Effector memory CD8-positive, alpha-beta T cell (primary cell): ENCODE measurements around the gene RTL1.

Source experiments
- ATAC-seq: fragments of 150-1000 bp; cut with Tn5 transposase; replicated peaks from 2 replicates; pipeline ENCODE4 v1.10.0; 2021; ENCODE audit warnings: mild to moderate bottlenecking, moderate library complexity
- DNase-seq, 3 experiments: peaks; one replicate each; pipeline ENCODE4 v3.0.0; 2021
- H3K27ac Mint-ChIP-seq, 2 donors: one replicate each; pipeline ENCODE4 v1.8.0; 2022; ENCODE audit warnings: mild to moderate bottlenecking in 2 of 2, mixed read lengths in 2 of 2, moderate library complexity in 2 of 2
- H3K27me3 Mint-ChIP-seq, 2 donors: one replicate each; pipeline ENCODE4 v1.8.0; 2022; ENCODE audit warnings: mixed read lengths in 2 of 2
- H3K36me3 Mint-ChIP-seq: one replicate; pipeline ENCODE4 v1.8.0; 2022; ENCODE audit warnings: mild to moderate bottlenecking, moderate library complexity, mixed read lengths; ENCODE audit not compliant: insufficient read depth
- H3K4me1 Mint-ChIP-seq, 2 donors: one replicate each; pipeline ENCODE4 v1.8.0; 2022; ENCODE audit warnings: low read depth in 2 of 2, mixed read lengths in 2 of 2
- H3K4me3 Mint-ChIP-seq, 2 donors: one replicate each; pipeline ENCODE4 v1.8.0; 2022; ENCODE audit warnings: mild to moderate bottlenecking in 2 of 2, mixed read lengths in 2 of 2, moderate library complexity in 2 of 2
- H3K9me3 Mint-ChIP-seq, 2 donors: one replicate each; pipeline ENCODE4 v1.8.0; 2022; ENCODE audit warnings: mixed read lengths in 2 of 2

Gene RTL1

GRCh38 chr14:100872259-100873095 is 31.0 kb downstream of the RTL1 start:
- peaks cover under 1 to 11% of the 10 kb centered on the region in 2 donors for H3K27me3 Mint-ChIP-seq
- no peak overlapping the region for H3K4me3 Mint-ChIP-seq
- DNase-seq (no peak), ATAC-seq (no peak)
- H3K27ac Mint-ChIP-seq = no peak overlapping the region
- H3K9me3 Mint-ChIP-seq = no peaks in the 10 kb centered on the region
- no peaks in the 10 kb centered on the region for H3K4me1 Mint-ChIP-seq
- no peaks in the 10 kb centered on the region for H3K36me3 Mint-ChIP-seq

DNA sequence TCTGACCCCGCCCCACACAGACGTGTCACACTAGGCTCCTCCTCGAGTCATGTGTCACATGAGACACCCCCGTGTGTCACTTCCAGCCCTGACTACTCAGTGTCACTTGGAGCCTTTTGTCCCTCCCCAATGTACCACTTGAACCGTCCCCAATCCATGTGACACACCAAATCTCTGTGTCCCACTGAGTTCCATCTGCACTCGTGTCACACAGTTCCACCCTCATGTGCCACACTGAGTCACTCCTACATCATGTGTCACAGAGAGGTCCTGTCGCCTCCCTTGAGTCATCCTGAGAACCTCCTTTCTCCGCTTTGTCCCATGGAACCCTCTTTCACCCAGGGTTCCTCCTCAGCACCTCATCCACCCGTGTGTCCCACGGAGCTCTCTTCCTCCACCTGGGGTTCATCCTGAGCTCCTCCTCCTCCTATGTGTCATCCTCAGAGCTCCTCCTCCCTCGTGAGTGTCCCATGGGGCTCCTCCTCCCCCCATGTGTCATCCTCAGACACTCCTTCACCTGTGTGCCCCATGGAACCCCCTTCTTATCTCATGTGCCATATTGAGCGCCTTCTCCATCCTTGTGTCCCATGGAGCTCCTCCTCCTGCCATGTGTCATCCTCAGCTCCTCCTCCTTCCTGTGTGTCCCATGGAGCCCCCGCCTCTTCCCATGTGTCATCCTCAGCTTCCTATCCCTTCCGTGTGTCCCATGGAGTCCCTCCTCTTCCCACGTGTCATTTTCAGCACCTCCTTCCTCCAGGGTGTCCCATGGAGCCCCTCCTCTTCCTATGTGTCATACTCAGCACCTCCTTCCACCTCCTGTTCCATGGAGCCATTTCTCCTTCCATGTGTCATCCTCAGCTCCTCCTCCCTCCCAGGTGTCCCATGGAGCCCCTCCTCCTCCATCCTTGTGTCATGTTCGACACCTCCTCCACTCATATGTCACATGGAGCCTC is 32.0 kb downstream of the RTL1 start:
- Mint-ChIP-seq H3K4me3 (no peak overlapping the region), H3K27ac (no peak overlapping the region), H3K27me3 (peaks cover 0 to 16% of the 10 kb centered on the region in 2 donors), H3K9me3 (no peaks in the 10 kb centered on the region), H3K4me1 (no peaks in the 10 kb centered on the region), H3K36me3 (no peaks in the 10 kb centered on the region)
- DNase-seq (no peak), ATAC-seq (no peak)

- Mint-ChIP-seq H3K36me3 (no peaks in the 10 kb centered on the region), H3K27ac (no peak overlapping the region), H3K27me3 (peaks cover 0 to 7% of the 10 kb centered on the region in 2 donors), H3K4me1 (no peaks in the 10 kb centered on the region), H3K9me3 (no peaks in the 10 kb centered on the region), H3K4me3 (no peak overlapping the region)
- DNase-seq = no peak
- no peak for ATAC-seq
These were observed 34.7 kb downstream of the RTL1 start for GRCh38 chr14:100868621-100869370.

DNA sequence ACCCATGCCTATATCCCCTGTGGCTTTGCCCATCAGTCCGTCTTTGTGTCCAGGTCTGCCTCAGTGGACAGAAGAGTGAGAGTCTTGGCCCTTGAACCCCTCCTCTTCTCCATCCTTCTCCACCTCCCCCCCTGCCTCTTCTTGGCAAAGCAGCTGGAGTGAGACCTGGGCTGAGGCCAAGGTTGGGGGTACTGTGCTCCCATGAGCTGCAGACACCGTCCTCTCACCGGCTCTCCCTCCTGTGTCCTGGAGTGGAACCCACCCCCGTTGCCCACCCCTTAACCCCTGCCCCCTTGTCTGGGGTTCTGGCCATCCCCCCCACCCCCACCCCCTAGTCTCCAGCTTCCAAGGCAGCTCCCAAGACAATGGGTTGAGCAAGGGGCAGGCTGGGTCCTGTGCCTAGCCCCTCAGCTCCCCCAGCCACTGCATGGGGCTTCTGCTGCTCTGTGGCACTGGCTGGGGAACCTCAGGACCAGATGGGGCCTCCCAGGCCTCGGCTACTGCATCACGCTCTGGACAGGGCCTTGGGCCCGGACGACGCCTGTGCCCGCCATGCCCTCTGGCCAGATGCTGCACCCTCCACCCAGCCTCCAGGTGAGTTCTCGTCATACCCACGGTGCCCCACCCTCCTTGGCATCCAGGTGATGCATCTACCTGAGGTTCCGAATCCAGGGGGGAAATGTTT is 35.7 kb downstream of the RTL1 start:
- H3K4me1 Mint-ChIP-seq = no peaks in the 10 kb centered on the region
- no peaks in the 10 kb centered on the region for H3K36me3 Mint-ChIP-seq
- no peak overlapping the region for H3K27ac Mint-ChIP-seq
- ATAC-seq (no peak), DNase-seq (no peak)
- H3K4me3 Mint-ChIP-seq = no peak overlapping the region
- H3K9me3 Mint-ChIP-seq = no peaks in the 10 kb centered on the region
- peaks cover 0 to 7% of the 10 kb centered on the region in 2 donors for H3K27me3 Mint-ChIP-seq

GRCh38 chr14:100866666-100867630 is 36.6 kb downstream of the RTL1 start:
- ATAC-seq (no peak), DNase-seq (no peak)
- no peaks in the 10 kb centered on the region for H3K9me3 Mint-ChIP-seq
- H3K27me3 Mint-ChIP-seq = peaks cover 0 to 7% of the 10 kb centered on the region in 2 donors
- no peaks in the 10 kb centered on the region for H3K36me3 Mint-ChIP-seq
- no peaks in the 10 kb centered on the region for H3K4me1 Mint-ChIP-seq
- H3K4me3 Mint-ChIP-seq = no peak overlapping the region
- H3K27ac Mint-ChIP-seq = no peak overlapping the region

GRCh38 chr14:100865682-100866591 is 37.6 kb downstream of the RTL1 start:
- H3K36me3 Mint-ChIP-seq = no peaks in the 10 kb centered on the region
- DNase-seq = no peak
- H3K9me3 Mint-ChIP-seq = no peaks in the 10 kb centered on the region
- H3K4me3 Mint-ChIP-seq = no peak overlapping the region
- H3K27me3 Mint-ChIP-seq = peaks cover 0 to 7% of the 10 kb centered on the region in 2 donors
- H3K27ac Mint-ChIP-seq = no peak overlapping the region
- no peak for ATAC-seq
- no peaks in the 10 kb centered on the region for H3K4me1 Mint-ChIP-seq

GRCh38 chr14:100864960-100865681 is 38.4 kb downstream of the RTL1 start:
- DNase-seq = no peak
- Mint-ChIP-seq H3K27ac (no peak overlapping the region), H3K27me3 (peaks cover 7 to 15% of the 10 kb centered on the region in 2 donors)

GRCh38 chr14:100864206-100864605 is 39.3 kb downstream of the RTL1 start:
- H3K27ac Mint-ChIP-seq = no peak overlapping the region
- H3K4me3 Mint-ChIP-seq = no peak overlapping the region
- H3K36me3 Mint-ChIP-seq = no peaks in the 10 kb centered on the region
- ATAC-seq (no peak), DNase-seq (no peak)
- H3K4me1 Mint-ChIP-seq = no peaks in the 10 kb centered on the region
- peaks cover 12 to 24% of the 10 kb centered on the region in 2 donors for H3K27me3 Mint-ChIP-seq
- H3K9me3 Mint-ChIP-seq = no peaks in the 10 kb centered on the region

More at GRCh38 chr14:100864960-100865681, 38.4 kb downstream of the RTL1 start:
- no peaks in the 10 kb centered on the region for H3K9me3 Mint-ChIP-seq
- ATAC-seq = no peak
- H3K4me1 Mint-ChIP-seq = no peaks in the 10 kb centered on the region
- no peak overlapping the region for H3K4me3 Mint-ChIP-seq
- no peaks in the 10 kb centered on the region for H3K36me3 Mint-ChIP-seq

GRCh38 chr14:100862793-100863192 is 40.7 kb downstream of the RTL1 start:
- no peaks in the 10 kb centered on the region for H3K36me3 Mint-ChIP-seq
- DNase-seq (no peak), ATAC-seq (no peak)
- no peak overlapping the region for H3K4me3 Mint-ChIP-seq
- H3K27ac Mint-ChIP-seq = no peak overlapping the region
- H3K4me1 Mint-ChIP-seq = no peaks in the 10 kb centered on the region
- H3K27me3 Mint-ChIP-seq = peaks cover 18 to 33% of the 10 kb centered on the region in 2 donors
- H3K9me3 Mint-ChIP-seq = no peaks in the 10 kb centered on the region

GRCh38 chr14:100862277-100862676 is 41.2 kb downstream of the RTL1 start:
- no peak overlapping the region for H3K4me3 Mint-ChIP-seq
- H3K4me1 Mint-ChIP-seq = no peaks in the 10 kb centered on the region
- DNase-seq (no peak), ATAC-seq (no peak)
- H3K9me3 Mint-ChIP-seq = no peaks in the 10 kb centered on the region
- peaks cover 18 to 31% of the 10 kb centered on the region in 2 donors for H3K27me3 Mint-ChIP-seq
- no peaks in the 10 kb centered on the region for H3K36me3 Mint-ChIP-seq
- H3K27ac Mint-ChIP-seq = no peak overlapping the region

DNA sequence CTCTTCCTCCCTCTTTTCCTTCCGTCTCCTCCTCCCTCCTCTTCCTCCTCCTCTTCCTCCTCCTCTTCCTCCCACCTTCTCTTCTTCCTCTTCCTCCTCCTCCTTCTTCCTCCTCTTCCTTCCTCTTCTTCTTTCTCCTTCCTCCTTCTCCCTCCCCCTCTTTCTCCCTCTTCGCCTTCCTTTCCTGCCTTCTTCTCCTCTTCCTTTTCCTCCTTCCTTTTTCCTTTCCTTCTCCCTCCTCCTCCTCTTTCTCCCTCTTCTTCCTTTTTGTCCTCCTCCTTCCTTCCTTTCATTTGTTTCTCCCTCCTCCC is 41.6 kb downstream of the RTL1 start:
- H3K4me1 Mint-ChIP-seq = no peaks in the 10 kb centered on the region
- no peaks in the 10 kb centered on the region for H3K9me3 Mint-ChIP-seq
- ATAC-seq = no peak
- H3K4me3 Mint-ChIP-seq = no peak overlapping the region
- H3K27me3 Mint-ChIP-seq = peaks cover 18 to 27% of the 10 kb centered on the region in 2 donors
- DNase-seq = no peak
- H3K27ac Mint-ChIP-seq = no peak overlapping the region
- H3K36me3 Mint-ChIP-seq = no peaks in the 10 kb centered on the region
